GM12878 (cell line): ENCODE results near the gene PNMA8C. TPM values are rescaled to one million over a fixed set of nuclear protein-coding genes. Genes with fewer than 3 reads are reported as not detected.
"Not testable (repeated sequence)": the region's sequence is repeated elsewhere in the genome, so short reads cannot be mapped to it uniquely, and the experiment has no call there.

ENCODE experiments used
- ATAC-seq: fragments of 200-7000 bp; cut with Tn5 transposase; 3 replicates; pipeline ENCODE4 v1.9.1; 2020; ENCODE audit warnings: mild to moderate bottlenecking, moderate library complexity
- BruUV-seq: library from RNA; stranded (reverse); fragments of 400-500 nt; replicated peaks from 2 replicates; lab custom pipeline; 2021; lab: Mats Ljungman, UMichigan
- CTCF ChIA-PET: fragments of 300-600 bp; sonication (Branson Sonifier 250); formaldehyde crosslinking; extraction: SDS; loops from one replicate; lab custom pipeline; 2021; ENCODE audit warnings: inconsistent platforms; lab: Yijun Ruan, JAX
- POLR2A ChIA-PET: fragments of 350-600 bp; formaldehyde crosslinking; extraction: SDS; loops from one replicate; lab custom pipeline; 2021; ENCODE audit warnings: inconsistent platforms; lab: Charles Lee
- RAD21 ChIA-PET: fragments of 300-600 bp; sonication (Branson Sonifier 250); formaldehyde crosslinking; loops from one replicate; lab custom pipeline; 2023; ENCODE audit warnings: antibody characterized with exemption; ENCODE audit not compliant: unreplicated experiment; lab: Charles Lee
- SMC1A ChIA-PET: fragments of 300-600 bp; sonication (Branson Sonifier 250); formaldehyde crosslinking; loops from one replicate; lab custom pipeline; 2023; ENCODE audit not compliant: unreplicated experiment, uncharacterized antibody; lab: Charles Lee
- DNase-seq: peaks from one replicate; pipeline ENCODE4 v3.0.0-alpha.2; 2011; ENCODE audit warnings: low read depth, low spot score
- FAIRE-seq: peaks from 3 replicates; lab custom pipeline; 2011; peaks lifted over from hg19 to GRCh38; lab: Jason Lieb, UNC
- H2AFZ ChIP-seq: 2 replicates; pipeline ENCODE4 v1.6.0; 2011; ENCODE audit warnings: low read depth, low read length, control low read depth; ENCODE audit not compliant: control insufficient read depth
- H3K27ac ChIP-seq: 2 replicates; pipeline ENCODE4 v1.5.1; 2011; ENCODE audit warnings: control low read depth; ENCODE audit not compliant: control insufficient read depth, insufficient read depth
- H3K27me3 ChIP-seq, 2 experiments: replicated peaks in 1 of 2; 2 replicates each; pipeline versions ENCODE4 v1.6.0 to v1.6.1; 2011; ENCODE audit warnings: low read length in 1 of 2; ENCODE audit not compliant: control insufficient read depth in 2 of 2, insufficient read depth in 2 of 2
- H3K36me3 ChIP-seq, 2 experiments: 2 replicates each; pipeline ENCODE4 v1.5.1; 2011; ENCODE audit warnings: low read length in 1 of 2; ENCODE audit not compliant: control insufficient read depth in 2 of 2, insufficient read depth in 2 of 2
- H3K4me1 ChIP-seq: 2 replicates; pipeline ENCODE4 v1.6.1; 2011; ENCODE audit warnings: mild to moderate bottlenecking, low read length, moderate library complexity, mixed read lengths; ENCODE audit not compliant: control insufficient read depth, insufficient read depth
- H3K4me2 ChIP-seq: 2 replicates; pipeline ENCODE4 v1.6.0; 2011; ENCODE audit warnings: control low read depth; ENCODE audit not compliant: control insufficient read depth, insufficient read depth
- H3K4me3 ChIP-seq: fragments of 200-600 bp; sonication (generic); 2 replicates; pipeline ENCODE4 v1.5.1; 2016
- H3K79me2 ChIP-seq: 2 replicates; pipeline ENCODE4 v1.6.0; 2011; ENCODE audit warnings: low read length; ENCODE audit not compliant: control insufficient read depth, insufficient read depth
- H3K9ac ChIP-seq: 2 replicates; pipeline ENCODE4 v1.8.0; 2011; ENCODE audit warnings: low read length, control low read depth, mixed read lengths; ENCODE audit not compliant: control insufficient read depth, insufficient read depth
- H3K9me3 ChIP-seq: replicated peaks from 3 replicates; pipeline ENCODE4 v1.5.1; 2011; ENCODE audit warnings: mild to moderate bottlenecking, low read length; ENCODE audit not compliant: control insufficient read depth, insufficient read depth
- H4K20me1 ChIP-seq: 2 replicates; pipeline ENCODE4 v1.6.0; 2011; ENCODE audit not compliant: control insufficient read depth, insufficient read depth
- ASH2L ChIP-seq: fragments of 300-600, 200-600 bp; sonication (generic); IDR thresholded peaks from 2 replicates; pipeline ENCODE4 v1.6.1; 2017; ENCODE audit warnings: low read depth, mild to moderate bottlenecking, borderline replicate concordance
- BHLHE40 ChIP-seq, 2 experiments: fragments of 450-650 bp in 1 of 2; IDR thresholded peaks; 2 replicates each; pipeline ENCODE4 v1.6.1; 2011 to 2017; ENCODE audit warnings: low read depth in 2 of 2, borderline replicate concordance in 1 of 2, improper control_type of control experiment in 1 of 2, low read length in 1 of 2, mild to moderate bottlenecking in 1 of 2
- CEBPB ChIP-seq, 2 experiments: fragments of 150-350 bp in 1 of 2; IDR thresholded peaks; 2 replicates each; pipeline ENCODE4 v1.6.1; 2012 to 2014; ENCODE audit warnings: low read depth in 2 of 2, low read length in 2 of 2, borderline replicate concordance in 1 of 2, inconsistent platforms in 1 of 2
- CHD2 ChIP-seq: IDR thresholded peaks from 2 replicates; pipeline ENCODE4 v1.6.1; 2011; ENCODE audit warnings: low read depth, low read length, improper control_type of control experiment, borderline replicate concordance
- EP300 ChIP-seq, 2 experiments: fragments of 150-350 bp in 1 of 2; IDR thresholded peaks; 2 replicates each; pipeline ENCODE4 v1.6.1; 2011 to 2012; ENCODE audit warnings: low read depth in 2 of 2, low read length in 2 of 2, borderline replicate concordance in 1 of 2, improper control_type of control experiment in 1 of 2, inconsistent platforms in 1 of 2; ENCODE audit not compliant: control insufficient read depth in 1 of 2
- HDGF ChIP-seq: fragments of 450-650 bp; IDR thresholded peaks from 2 replicates; pipeline ENCODE4 v1.6.1; 2016; ENCODE audit warnings: antibody characterized with exemption
- NFXL1 ChIP-seq: fragments of 450-650 bp; IDR thresholded peaks from 2 replicates; pipeline ENCODE4 v1.6.1; 2017; ENCODE audit warnings: antibody characterized with exemption, mild to moderate bottlenecking, borderline replicate concordance
- RELB ChIP-seq: fragments of 450-650 bp; IDR thresholded peaks from 2 replicates; pipeline ENCODE4 v1.6.1; 2017; ENCODE audit warnings: low read depth, mild to moderate bottlenecking, moderate library complexity
- SMARCA5 ChIP-seq: fragments of 450-650 bp; IDR thresholded peaks from 2 replicates; pipeline ENCODE4 v1.6.1; 2017; ENCODE audit warnings: mild to moderate bottlenecking
- SPI1 ChIP-seq: IDR thresholded peaks from 2 replicates; pipeline ENCODE4 v1.6.1; 2011; ENCODE audit warnings: low read depth, mild to moderate bottlenecking, low read length, moderate library complexity, borderline replicate concordance; ENCODE audit not compliant: insufficient read depth
- SRF ChIP-seq, 2 experiments: IDR thresholded peaks; 2 replicates each; pipeline ENCODE4 v1.6.1; 2011; ENCODE audit warnings: low read depth in 2 of 2, low read length in 2 of 2, mild to moderate bottlenecking in 1 of 2, moderate library complexity in 1 of 2
- USF2 ChIP-seq: IDR thresholded peaks from 2 replicates; pipeline ENCODE4 v1.6.1; 2011; ENCODE audit warnings: low read depth, low read length, improper control_type of control experiment, borderline replicate concordance
- WRNIP1 ChIP-seq: IDR thresholded peaks from 2 replicates; pipeline ENCODE4 v1.6.1; 2011; ENCODE audit warnings: low read depth, low read length, improper control_type of control experiment, borderline replicate concordance
- YBX1 ChIP-seq: fragments of 450-650 bp; IDR thresholded peaks from 2 replicates; pipeline ENCODE4 v1.6.1; 2016; ENCODE audit warnings: antibody characterized with exemption
- ZNF274 ChIP-seq: IDR thresholded peaks from one replicate; pipeline ENCODE4 v1.8.0; 2011; ENCODE audit not compliant: insufficient read length, insufficient read depth
- ZNF384 ChIP-seq: IDR thresholded peaks from 2 replicates; pipeline ENCODE4 v1.6.1; 2012; ENCODE audit warnings: low read depth, mild to moderate bottlenecking, low read length, improper control_type of control experiment, borderline replicate concordance
- WGBS: methylation state at CpG from one replicate; pipeline ENCODE4 v1.1.6; 2016; ENCODE audit warnings: low lambda C conversion rate; ENCODE audit not compliant: insufficient replicate concordance, insufficient coverage; ENCODE audit errors: missing lambda C conversion rate; 5-methylcytosine and 5-hydroxymethylcytosine counted together
- in situ Hi-C: fragments of 300-500 bp; cut with MboI; formaldehyde crosslinking; loops from 9 replicates; pipeline ENCODE4 v1.14.3; 2018; ENCODE audit warnings: mixed read lengths
- intact Hi-C: fragments of 100-400 bp; cut with micrococcal nuclease; formaldehyde crosslinking; loops from one replicate; pipeline ENCODE4 v1.14.2; 2022; ENCODE audit not compliant: unreplicated experiment
- polyA plus RNA-seq, 11 experiments: library from polyadenylated mRNA; depleted of rRNA in 4 of 11; unstranded in 6 of 11; stranded (reverse) in 5 of 11; fragments of >200 nt; fragmentation: Nextera tagmentation in 4 of 11; fragmentation: Illumina TruSeq in 1 of 11; extraction: Ambion mirVana in 4 of 11; extraction: Trizol in 1 of 11; gene quantifications; 1 replicate in 1 of 11; 2 replicates in 10 of 11; pipeline versions ENCODE4 v1.2.1 to v1.2.3, GENCODE V29; 2011 to 2016; ENCODE audit warnings: inconsistent platforms in 2 of 11, missing spikeins in 2 of 11, low read depth in 1 of 11
- total RNA-seq, 4 experiments: library from RNA; depleted of rRNA in 3 of 4; stranded (reverse); fragments of >200 nt in 3 of 4; fragmentation: Illumina TruSeq in 1 of 4; extraction: Trizol in 1 of 4; gene quantifications; 2 replicates each; pipeline versions ENCODE4 v1.2.1 to v1.2.3, GENCODE V29; 2013 to 2021

Gene PNMA8C
- total and polyA plus RNA-seq, 10 of the 15 experiments (the other 5 are each of a cell fraction or from before 2014, with no cell fraction given), result not detected

- POLR2A ChIA-PET, result no interaction called here
- no peaks in the 10 kb centered on the region for H3K9me3 ChIP-seq
- RAD21 ChIA-PET, result no interaction called here
- no peak overlapping the region for H3K9ac ChIP-seq
- H3K4me3 ChIP-seq, result no peak overlapping the region
- intact Hi-C loops (no loop called here), in situ Hi-C loops (no loop called here)
- ATAC-seq, result no peak
- H3K27ac ChIP-seq, result no peak overlapping the region
- no peak overlapping the region for H3K4me2 ChIP-seq
- no peaks in the 10 kb centered on the region for H3K27me3 ChIP-seq
- H2AFZ ChIP-seq, result no peak overlapping the region
- SMC1A ChIA-PET, result no interaction called here
- no TSS peak for BruUV-seq
- H4K20me1 ChIP-seq, result no peaks in the 10 kb centered on the region
- H3K4me1 ChIP-seq, result no peaks in the 10 kb centered on the region
- FAIRE-seq, result no peak
- CTCF ChIA-PET, result interaction anchor here (0.6 kb wide), 1 partner anchor 364 kb away, joined by 3 read pairs; no protein-coding TSS in a partner anchor
- no peak for DNase-seq
- H3K79me2 ChIP-seq, result no peaks in the 10 kb centered on the region
- WGBS, result 26% methylated on average over 1 of the region's 1 CpG
- no peaks in the 10 kb centered on the region for H3K36me3 ChIP-seq
- TF ChIP-seq WRNIP1, result no peak
- no peak for TF ChIP-seq ZNF384
- no peak for TF ChIP-seq ZNF274
- no peak for TF ChIP-seq CHD2
- TF ChIP-seq CEBPB (IDR thresholded peaks at IDR 0.05; ENCODE audit: borderline replicate concordance in 1 of 2, low read depth in 2 of 2, low read length in 2 of 2), result no peak
- no peak for TF ChIP-seq USF2
- TF ChIP-seq SPI1, result no peak
- TF ChIP-seq EP300 (IDR thresholded peaks at IDR 0.05; ENCODE audit: borderline replicate concordance in 1 of 2, control insufficient read depth in 1 of 2, low read depth in 2 of 2, low read length in 2 of 2), result no peak
- TF ChIP-seq YBX1, result no peak
- TF ChIP-seq SMARCA5, result no peak
- no peak for TF ChIP-seq HDGF
- TF ChIP-seq ASH2L, result no peak
- TF ChIP-seq BHLHE40 (IDR thresholded peaks at IDR 0.05; ENCODE audit: borderline replicate concordance in 1 of 2, low read depth in 2 of 2, low read length in 1 of 2), result no peak
- no peak for TF ChIP-seq RELB
- no peak for TF ChIP-seq NFXL1
- TF ChIP-seq SRF (IDR thresholded peaks at IDR 0.05; ENCODE audit: low read depth in 2 of 2, low read length in 2 of 2), result no peak
These were observed 13.1 kb upstream of the PNMA8C start for GRCh38 chr19:46441866-46442265.

- H4K20me1 ChIP-seq, BruUV-seq: not testable (repeated sequence)
These were observed 7.0 kb upstream of the PNMA8C start for GRCh38 chr19:46435689-46436088.

More at GRCh38 chr19:46435689-46436088, 7.0 kb upstream of the PNMA8C start:
- H3K4me3 ChIP-seq, ATAC-seq, DNase-seq, intact Hi-C loops, SMC1A ChIA-PET, H3K9me3 ChIP-seq, H3K27me3 ChIP-seq, H3K4me2 ChIP-seq, FAIRE-seq, POLR2A ChIA-PET, H3K27ac ChIP-seq, RAD21 ChIA-PET, in situ Hi-C loops, H3K36me3 ChIP-seq, H3K79me2 ChIP-seq, H3K4me1 ChIP-seq, CTCF ChIA-PET, H3K9ac ChIP-seq, H2AFZ ChIP-seq: not testable (repeated sequence)
- WGBS, result 77% methylated on average over 4 of the region's 4 CpGs
